ENCODE measurements around the gene MAD2L2. TPM values are rescaled to one million over a fixed set of nuclear protein-coding genes. Genes with fewer than 3 reads are reported as not detected.

Gene MAD2L2
- total and polyA plus RNA-seq, 2 donors (not counting 1 experiment from before 2014, with no cell fraction given), result 35.0 to 48.9 TPM

DNA sequence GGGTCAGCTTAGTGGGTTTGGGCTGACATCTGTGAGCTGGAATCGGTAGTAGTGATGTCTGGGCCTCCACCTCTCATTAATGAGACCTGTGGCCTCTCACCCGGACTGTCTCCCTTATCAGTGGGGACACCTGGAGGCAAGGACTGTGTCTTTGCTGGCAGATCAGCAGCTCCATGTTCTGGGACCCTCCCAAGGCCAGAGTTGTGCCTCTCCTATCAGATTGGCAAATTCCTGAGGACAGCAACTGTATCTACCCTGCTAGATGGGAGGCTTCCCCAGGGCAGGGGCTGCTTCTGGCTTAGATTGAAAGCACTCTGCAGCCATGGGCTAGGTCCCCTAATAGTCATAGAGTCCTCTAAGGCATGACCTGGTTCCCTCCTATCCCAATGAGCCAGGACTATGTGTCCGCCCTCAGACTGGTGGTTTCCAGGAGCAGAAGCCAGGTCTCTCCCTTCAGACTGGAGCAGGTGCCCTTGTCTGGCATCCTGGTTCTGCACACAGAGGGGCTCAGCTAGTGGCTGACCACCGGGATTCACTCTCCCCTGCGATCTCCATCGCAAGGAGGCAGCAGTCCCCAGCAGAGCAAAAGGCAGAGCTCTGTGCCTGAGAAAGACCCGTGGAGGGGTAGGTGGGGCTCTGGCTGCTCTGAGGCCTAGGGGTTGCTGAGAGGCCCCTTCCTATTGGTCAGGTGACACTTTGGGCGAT lies 16.4 kb upstream of the MAD2L2 start:
- no peak overlapping the region for H3K27ac ChIP-seq (ENCODE audit: insufficient read depth, low read length)
- no peaks in the 10 kb centered on the region for H3K36me3 ChIP-seq (ENCODE audit: control insufficient read depth, insufficient read depth, low read length)
- no peak for DNase-seq (ENCODE audit: low read depth in 2 of 2)
- H4K20me1 ChIP-seq (ENCODE audit: control insufficient read depth, extremely low read depth, insufficient read depth, low read length), result no peaks in the 10 kb centered on the region
- no peak overlapping the region for H3K9ac ChIP-seq (ENCODE audit: insufficient read depth, low read length)
- no peaks in the 10 kb centered on the region for H3K9me3 ChIP-seq (ENCODE audit: control insufficient read depth, insufficient read depth, low read depth, low read length)
- peaks cover 34% of the 10 kb centered on the region for H3K27me3 ChIP-seq (ENCODE audit: control insufficient read depth, insufficient read depth, low read length)
- H3K4me2 ChIP-seq (ENCODE audit: extremely low read depth, insufficient read depth, low read length), result no peak overlapping the region
- H2AFZ ChIP-seq (ENCODE audit: low read length), result no peak overlapping the region
- peaks cover 8% of the 10 kb centered on the region for H3K4me1 ChIP-seq (ENCODE audit: control insufficient read depth, extremely low read depth, insufficient read depth, low read length)
- no peak overlapping the region for H3K4me3 ChIP-seq (replicated peaks in 1 of 4; ENCODE audit: control extremely low read depth in 1 of 4, insufficient read depth in 1 of 4, low read depth in 3 of 4, low read length in 4 of 4)
- TF ChIP-seq, protein P1, sequence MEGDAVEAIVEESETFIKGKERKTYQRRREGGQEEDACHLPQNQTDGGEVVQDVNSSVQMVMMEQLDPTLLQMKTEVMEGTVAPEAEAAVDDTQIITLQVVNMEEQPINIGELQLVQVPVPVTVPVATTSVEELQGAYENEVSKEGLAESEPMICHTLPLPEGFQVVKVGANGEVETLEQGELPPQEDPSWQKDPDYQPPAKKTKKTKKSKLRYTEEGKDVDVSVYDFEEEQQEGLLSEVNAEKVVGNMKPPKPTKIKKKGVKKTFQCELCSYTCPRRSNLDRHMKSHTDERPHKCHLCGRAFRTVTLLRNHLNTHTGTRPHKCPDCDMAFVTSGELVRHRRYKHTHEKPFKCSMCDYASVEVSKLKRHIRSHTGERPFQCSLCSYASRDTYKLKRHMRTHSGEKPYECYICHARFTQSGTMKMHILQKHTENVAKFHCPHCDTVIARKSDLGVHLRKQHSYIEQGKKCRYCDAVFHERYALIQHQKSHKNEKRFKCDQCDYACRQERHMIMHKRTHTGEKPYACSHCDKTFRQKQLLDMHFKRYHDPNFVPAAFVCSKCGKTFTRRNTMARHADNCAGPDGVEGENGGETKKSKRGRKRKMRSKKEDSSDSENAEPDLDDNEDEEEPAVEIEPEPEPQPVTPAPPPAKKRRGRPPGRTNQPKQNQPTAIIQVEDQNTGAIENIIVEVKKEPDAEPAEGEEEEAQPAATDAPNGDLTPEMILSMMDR (conservative IDR thresholded peaks at IDR 0.05 in 1 of 2, IDR thresholded peaks at IDR 0.05 in 1 of 2; ENCODE audit: low read depth in 1 of 2, low read length in 2 of 2), result no peak
- TF ChIP-seq EZH2 (IDR thresholded peaks at IDR 0.05; ENCODE audit: low read length, missing control alignments), result no peak
- no peaks in the 10 kb centered on the region for H3K79me2 ChIP-seq (ENCODE audit: control insufficient read depth, insufficient read depth, low read length)

GRCh38 chr1:11695861-11696260 lies 14.9 kb upstream of the MAD2L2 start:
- Histone ChIP-seq H4K20me1 (ENCODE audit: control insufficient read depth, extremely low read depth, insufficient read depth, low read length) (no peaks in the 10 kb centered on the region), H3K36me3 (ENCODE audit: control insufficient read depth, insufficient read depth, low read length) (no peaks in the 10 kb centered on the region), H3K4me2 (ENCODE audit: extremely low read depth, insufficient read depth, low read length) (no peak overlapping the region), H3K9me3 (ENCODE audit: control insufficient read depth, insufficient read depth, low read depth, low read length) (no peaks in the 10 kb centered on the region), H3K4me3 (replicated peaks in 1 of 4; ENCODE audit: control extremely low read depth in 1 of 4, insufficient read depth in 1 of 4, low read depth in 3 of 4, low read length in 4 of 4) (no peak overlapping the region), H3K27ac (ENCODE audit: insufficient read depth, low read length) (no peak overlapping the region), H2AFZ (ENCODE audit: low read length) (no peak overlapping the region), H3K79me2 (ENCODE audit: control insufficient read depth, insufficient read depth, low read length) (no peaks in the 10 kb centered on the region), H3K4me1 (ENCODE audit: control insufficient read depth, extremely low read depth, insufficient read depth, low read length) (peaks cover 8% of the 10 kb centered on the region), H3K27me3 (ENCODE audit: control insufficient read depth, insufficient read depth, low read length) (peaks cover 32% of the 10 kb centered on the region), H3K9ac (ENCODE audit: insufficient read depth, low read length) (no peak overlapping the region)
- TF ChIP-seq EZH2 (IDR thresholded peaks at IDR 0.05; ENCODE audit: low read length, missing control alignments), result no peak
- TF ChIP-seq, protein P1 (conservative IDR thresholded peaks at IDR 0.05 in 1 of 2, IDR thresholded peaks at IDR 0.05 in 1 of 2; ENCODE audit: low read depth in 1 of 2, low read length in 2 of 2), result no peak
- DNase-seq (ENCODE audit: low read depth in 2 of 2), result no peak

DNA sequence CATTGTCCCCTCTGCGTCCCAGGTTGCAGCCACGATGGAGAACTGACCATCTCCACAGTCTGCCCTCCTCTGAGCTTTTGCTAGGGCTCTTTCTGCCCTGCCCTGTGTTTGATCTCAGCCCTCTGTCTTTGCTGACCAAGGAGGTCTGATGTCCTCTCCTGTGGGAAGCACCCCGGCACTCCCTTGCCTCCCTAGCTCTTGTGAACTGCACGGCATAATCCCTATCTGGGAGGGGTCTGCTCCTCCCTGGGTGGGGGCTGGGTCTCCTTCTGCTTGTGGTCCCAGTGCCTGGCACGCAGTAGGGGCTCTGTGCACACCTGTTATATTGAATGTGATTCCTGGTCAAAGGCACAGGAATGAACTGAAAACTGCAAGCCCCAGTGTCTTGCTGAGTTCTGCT lies 13.0 kb upstream of the MAD2L2 start:
- H3K36me3 ChIP-seq (ENCODE audit: control insufficient read depth, insufficient read depth, low read length), result no peaks in the 10 kb centered on the region
- H3K4me1 ChIP-seq (ENCODE audit: control insufficient read depth, extremely low read depth, insufficient read depth, low read length), result peaks cover 8% of the 10 kb centered on the region
- H3K4me2 ChIP-seq (ENCODE audit: extremely low read depth, insufficient read depth, low read length), result no peak overlapping the region
- H3K27ac ChIP-seq (ENCODE audit: insufficient read depth, low read length), result no peak overlapping the region
- no peak for DNase-seq (ENCODE audit: low read depth in 2 of 2)
- H2AFZ ChIP-seq (ENCODE audit: low read length), result no peak overlapping the region
- H3K9ac ChIP-seq (ENCODE audit: insufficient read depth, low read length), result no peak overlapping the region
- TF ChIP-seq EZH2 (IDR thresholded peaks at IDR 0.05; ENCODE audit: low read length, missing control alignments), result peak; percentile 44
- TF ChIP-seq, protein P1 (conservative IDR thresholded peaks at IDR 0.05 in 1 of 2, IDR thresholded peaks at IDR 0.05 in 1 of 2; ENCODE audit: low read depth in 1 of 2, low read length in 2 of 2), result no peak
- no peak overlapping the region for H3K4me3 ChIP-seq (replicated peaks in 1 of 4; ENCODE audit: control extremely low read depth in 1 of 4, insufficient read depth in 1 of 4, low read depth in 3 of 4, low read length in 4 of 4)
- H3K27me3 ChIP-seq (ENCODE audit: control insufficient read depth, insufficient read depth, low read length), result peaks cover 38% of the 10 kb centered on the region
- H3K9me3 ChIP-seq (ENCODE audit: control insufficient read depth, insufficient read depth, low read depth, low read length), result no peaks in the 10 kb centered on the region
- H3K79me2 ChIP-seq (ENCODE audit: control insufficient read depth, insufficient read depth, low read length), result no peaks in the 10 kb centered on the region
- no peaks in the 10 kb centered on the region for H4K20me1 ChIP-seq (ENCODE audit: control insufficient read depth, extremely low read depth, insufficient read depth, low read length)

Measured in fibroblast of lung (primary cell).